ENCODE measurements around the gene ZFP91. TPM values are rescaled to one million over a fixed set of nuclear protein-coding genes. Genes with fewer than 3 reads are reported as not detected.
A peak's percentile ranks its signal among the peaks of the same experiment; 100 is the strongest.

The ZFP91 gene
- total RNA-seq, 4 donors from 2014 or later: 40.9 to 49.8 (median 46.6) TPM

- ATAC-seq (ENCODE audit: low FRiP score): no peak
- no peak for DNase-seq (ENCODE audit: low spot score)
- no peak for TF ChIP-seq CTCF (IDR thresholded peaks at IDR 0.05)
Measured at GRCh38 chr11:58576887-58577471, 1.9 kb upstream of the ZFP91 start.

- peak; percentile 44 for DNase-seq (ENCODE audit: low spot score)
- TF ChIP-seq CTCF (IDR thresholded peaks at IDR 0.05): no peak
- ATAC-seq (ENCODE audit: low FRiP score): peak; percentile 1
Measured at GRCh38 chr11:58577555-58578135, 1.2 kb upstream of the ZFP91 start.

GRCh38 chr11:58578136-58578634 is 678 bp upstream of the ZFP91 start:
- TF ChIP-seq CTCF (IDR thresholded peaks at IDR 0.05): no peak
- ATAC-seq (ENCODE audit: low FRiP score): peak; percentile 83
- DNase-seq (ENCODE audit: low spot score): peak; percentile 79

GRCh38 chr11:58579192-58580129 is 598 bp downstream of the ZFP91 start:
- peak; percentile 92 for DNase-seq (ENCODE audit: low spot score)
- peak; percentile 58 for ATAC-seq (ENCODE audit: low FRiP score)
- TF ChIP-seq CTCF (IDR thresholded peaks at IDR 0.05): peak in 1 of 3 donors; percentile 43

- DNase-seq (ENCODE audit: low spot score): no peak
- TF ChIP-seq CTCF (IDR thresholded peaks at IDR 0.05): no peak
- no peak for ATAC-seq (ENCODE audit: low FRiP score)
Measured at GRCh38 chr11:58580311-58580710, 1.4 kb downstream of the ZFP91 start.

GRCh38 chr11:58582437-58582836 is 3.6 kb downstream of the ZFP91 start:
- ATAC-seq (ENCODE audit: low FRiP score) (no peak), DNase-seq (ENCODE audit: low spot score) (no peak)
- no peak for TF ChIP-seq CTCF (IDR thresholded peaks at IDR 0.05)
